HepG2 (cell line): ENCODE results near the gene RERE. TPM values are rescaled to one million over a fixed set of nuclear protein-coding genes. Genes with fewer than 3 reads are reported as not detected.

Experiments used
- DNMT1 ChIP-seq: sonication (generic); formaldehyde crosslinking; IDR thresholded peaks from 2 replicates; pipeline ENCODE4 v1.5.1; 2020; ENCODE audit warnings: mild to moderate bottlenecking, missing genetic modification reagents
- KAT2B ChIP-seq: fragments of 150-350 bp; IDR thresholded peaks from 2 replicates; pipeline ENCODE4 v1.6.1; 2014; ENCODE audit warnings: low read depth, low read length, borderline replicate concordance
- KLF6 ChIP-seq: IDR thresholded peaks from 2 replicates; pipeline ENCODE4 v1.8.0; 2016; ENCODE audit warnings: missing biosample characterization, missing genetic modification reagents
- NFIB ChIP-seq: sonication (generic); formaldehyde crosslinking; IDR thresholded peaks from 2 replicates; pipeline ENCODE4 v1.9.0; 2021; ENCODE audit warnings: missing genetic modification reagents, mild to moderate bottlenecking, borderline replicate concordance
- NR2F2 ChIP-seq: IDR thresholded peaks from 2 replicates; pipeline ENCODE4 v1.6.1; 2012; ENCODE audit warnings: low read depth, inconsistent platforms, borderline replicate concordance
- POLR2G ChIP-seq: fragments of 200-400 bp; formaldehyde crosslinking; IDR thresholded peaks from 2 replicates; pipeline ENCODE4 v1.6.1; 2018; ENCODE audit warnings: mild to moderate bottlenecking, low read depth, low read length, moderate library complexity
- RARA ChIP-seq: IDR thresholded peaks from 2 replicates; pipeline ENCODE4 v1.6.1; 2016; ENCODE audit warnings: missing genetic modification reagents, missing compliant biosample characterization
- REPIN1 ChIP-seq: sonication (generic); formaldehyde crosslinking; IDR thresholded peaks from 2 replicates; pipeline ENCODE4 v1.8.0; 2022; ENCODE audit warnings: missing genetic modification reagents, low read depth, mild to moderate bottlenecking, borderline replicate concordance
- RFX3 ChIP-seq: IDR thresholded peaks from 2 replicates; pipeline ENCODE4 v1.6.1; 2016; ENCODE audit warnings: missing biosample characterization, missing genetic modification reagents
- RXRA ChIP-seq: sonication (generic); formaldehyde crosslinking; IDR thresholded peaks from 2 replicates; pipeline ENCODE4 v1.5.1; 2020; ENCODE audit warnings: missing genetic modification reagents
- TAF15 ChIP-seq: fragments of 200-400 bp; formaldehyde crosslinking; IDR thresholded peaks from one replicate; pipeline ENCODE4 v1.6.1; 2018; ENCODE audit warnings: mild to moderate bottlenecking, low read depth, low read length; ENCODE audit not compliant: poor library complexity, severe bottlenecking
- TEAD3 ChIP-seq: optimal IDR thresholded peaks from 2 replicates; pipeline ENCODE3; 2016; ENCODE audit warnings: borderline replicate concordance
- ZC3H4 ChIP-seq: sonication (generic); formaldehyde crosslinking; IDR thresholded peaks from 2 replicates; pipeline ENCODE4 v1.4.0; 2020; ENCODE audit warnings: missing genetic modification reagents, borderline replicate concordance
- ZFX ChIP-seq: sonication (generic); formaldehyde crosslinking; IDR thresholded peaks from 2 replicates; pipeline ENCODE4 v1.4.0; 2020; ENCODE audit warnings: mild to moderate bottlenecking, low read depth, missing genetic modification reagents, moderate library complexity
- ZNF605 ChIP-seq: sonication (generic); formaldehyde crosslinking; IDR thresholded peaks from 2 replicates; pipeline ENCODE4 v1.8.0; 2022; ENCODE audit warnings: mild to moderate bottlenecking, missing genetic modification reagents
- ZNF761 ChIP-seq: sonication (generic); formaldehyde crosslinking; conservative IDR thresholded peaks from 2 replicates; pipeline ENCODE4 v1.4.0; 2020; ENCODE audit warnings: mild to moderate bottlenecking, missing genetic modification reagents
- ZSCAN12 ChIP-seq: sonication (generic); formaldehyde crosslinking; IDR thresholded peaks from 2 replicates; pipeline ENCODE4 v1.9.0; 2021; ENCODE audit warnings: mild to moderate bottlenecking, missing genetic modification reagents
- polyA plus RNA-seq, 8 experiments: library from polyadenylated mRNA; depleted of rRNA in 3 of 8; stranded (reverse) in 7 of 8; unstranded in 1 of 8; fragments of >200 nt; fragmentation: Illumina TruSeq in 4 of 8; extraction: Trizol in 4 of 8; gene quantifications; 2 replicates each; pipeline versions ENCODE4 v1.2.1 to v1.2.3, GENCODE V29; 2011 to 2016; ENCODE audit warnings: low read depth in 4 of 8, missing spikeins in 1 of 8, mixed read lengths in 1 of 8; ENCODE audit not compliant: insufficient read depth in 1 of 8
- total RNA-seq, 5 experiments: library from RNA; depleted of rRNA; stranded (reverse); fragments of >200 nt; fragmentation: Illumina TruSeq; extraction: Trizol; gene quantifications; 2 replicates each; pipeline ENCODE4 v1.2.3, GENCODE V29; 2016; ENCODE audit warnings: low read depth in 1 of 5
- TF ChIP-seq, protein P1 (sequence below): sonication (generic); formaldehyde crosslinking; IDR thresholded peaks from 2 replicates; pipeline ENCODE4 v1.5.1; 2020; ENCODE audit warnings: mild to moderate bottlenecking, missing genetic modification reagents, moderate library complexity
- TF ChIP-seq, protein P2 (sequence below), 2 experiments: sonication (generic) in 1 of 2; formaldehyde crosslinking in 1 of 2; IDR thresholded peaks; 2 replicates each; pipeline versions ENCODE4 v1.4.0 to v1.6.1; 2016 to 2020; ENCODE audit warnings: borderline replicate concordance in 1 of 2, low read depth in 1 of 2, mild to moderate bottlenecking in 1 of 2, missing genetic modification reagents in 1 of 2
- TF ChIP-seq, protein P3 (sequence below): sonication (generic); formaldehyde crosslinking; IDR thresholded peaks from 2 replicates; pipeline ENCODE4; 2020; ENCODE audit warnings: missing genetic modification reagents, mild to moderate bottlenecking, borderline replicate concordance

The RERE gene
- total and polyA plus RNA-seq, 2 of the 13 experiments (the other 11 are each of a cell fraction or from before 2014, with no cell fraction given): 18.3 to 21.9 TPM

DNA sequence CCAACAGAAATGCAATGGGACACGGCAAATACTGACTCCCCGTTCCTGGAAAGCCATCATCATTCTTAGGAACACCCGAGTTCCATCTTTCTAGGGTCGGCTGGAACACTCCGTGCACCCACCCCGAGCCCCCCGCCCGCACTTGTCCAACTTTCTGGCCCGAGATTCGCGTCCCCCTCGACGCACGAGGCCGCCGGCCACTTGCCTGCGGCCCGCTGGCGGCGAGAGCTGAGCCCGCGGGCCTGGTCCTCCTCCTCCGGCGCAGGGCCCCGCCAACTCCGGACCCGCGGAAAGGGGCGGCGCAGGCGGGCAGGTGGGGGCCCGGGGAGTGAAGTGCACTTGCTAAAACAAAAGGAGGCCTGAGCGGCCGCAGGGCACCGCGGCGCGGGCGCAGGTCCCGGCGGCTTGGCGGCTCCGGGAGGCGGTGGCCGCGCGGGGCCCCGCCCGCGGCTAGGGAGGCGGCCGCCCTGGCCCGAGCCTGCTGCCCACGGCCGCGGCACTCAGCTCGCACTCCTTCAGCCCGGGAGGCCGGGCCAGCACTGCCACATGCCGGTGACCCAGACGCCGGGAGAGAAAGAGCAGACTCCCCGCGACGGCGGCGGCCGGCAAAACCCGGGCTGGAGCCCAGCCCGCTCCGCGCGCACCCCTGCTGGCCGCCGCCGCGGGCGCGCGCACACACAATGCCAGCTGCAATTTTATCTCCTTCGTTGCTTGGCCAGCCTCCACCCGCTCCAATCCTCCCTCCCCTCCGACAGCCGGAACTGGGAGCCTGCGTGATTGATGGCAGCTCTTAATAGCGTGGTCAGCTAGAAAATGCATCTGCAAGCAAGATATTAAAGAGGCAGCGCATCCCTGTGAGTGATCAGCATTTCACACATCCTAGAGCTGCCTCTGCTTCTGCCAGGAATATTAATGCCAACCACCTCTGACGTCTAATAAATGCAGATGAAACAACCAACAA, 114.3 kb downstream of the RERE start (continued):
- TF ChIP-seq RXRA (CRISPR knock-in tag) (0 out of 2 replicates have a peak, but pooled peaks have one; percentile 31), TEAD3 (CRISPR knock-in tag) (peak; percentile 21), ZNF761 (CRISPR knock-in tag) (0 out of 2 replicates have a peak, but pooled peaks have one; percentile 61), RARA (CRISPR knock-in tag) (peak; percentile 51), KLF6 (CRISPR knock-in tag) (peak; percentile 87), KAT2B (no peak), ZSCAN12 (CRISPR knock-in tag) (peak; percentile 70; the same call in 1 of the 2 replicates), REPIN1 (CRISPR knock-in tag) (peak; percentile 70; the same call in 1 of the 2 replicates), ZC3H4 (peak; percentile 77; the same call in 1 of the 2 replicates), ZNF605 (CRISPR knock-in tag) (no peak), RFX3 (CRISPR knock-in tag) (no peak), NR2F2 (no peak), ZFX (CRISPR knock-in tag) (peak; percentile 80), TAF15 (peak; percentile 58), POLR2G (peak; percentile 82), NFIB (CRISPR knock-in tag) (no peak), DNMT1 (no peak)
- TF ChIP-seq, protein P1, sequence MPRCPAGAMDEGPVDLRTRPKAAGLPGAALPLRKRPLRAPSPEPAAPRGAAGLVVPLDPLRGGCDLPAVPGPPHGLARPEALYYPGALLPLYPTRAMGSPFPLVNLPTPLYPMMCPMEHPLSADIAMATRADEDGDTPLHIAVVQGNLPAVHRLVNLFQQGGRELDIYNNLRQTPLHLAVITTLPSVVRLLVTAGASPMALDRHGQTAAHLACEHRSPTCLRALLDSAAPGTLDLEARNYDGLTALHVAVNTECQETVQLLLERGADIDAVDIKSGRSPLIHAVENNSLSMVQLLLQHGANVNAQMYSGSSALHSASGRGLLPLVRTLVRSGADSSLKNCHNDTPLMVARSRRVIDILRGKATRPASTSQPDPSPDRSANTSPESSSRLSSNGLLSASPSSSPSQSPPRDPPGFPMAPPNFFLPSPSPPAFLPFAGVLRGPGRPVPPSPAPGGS: peak; percentile 45; the same call in 1 of the 2 replicates
- TF ChIP-seq, protein P2, sequence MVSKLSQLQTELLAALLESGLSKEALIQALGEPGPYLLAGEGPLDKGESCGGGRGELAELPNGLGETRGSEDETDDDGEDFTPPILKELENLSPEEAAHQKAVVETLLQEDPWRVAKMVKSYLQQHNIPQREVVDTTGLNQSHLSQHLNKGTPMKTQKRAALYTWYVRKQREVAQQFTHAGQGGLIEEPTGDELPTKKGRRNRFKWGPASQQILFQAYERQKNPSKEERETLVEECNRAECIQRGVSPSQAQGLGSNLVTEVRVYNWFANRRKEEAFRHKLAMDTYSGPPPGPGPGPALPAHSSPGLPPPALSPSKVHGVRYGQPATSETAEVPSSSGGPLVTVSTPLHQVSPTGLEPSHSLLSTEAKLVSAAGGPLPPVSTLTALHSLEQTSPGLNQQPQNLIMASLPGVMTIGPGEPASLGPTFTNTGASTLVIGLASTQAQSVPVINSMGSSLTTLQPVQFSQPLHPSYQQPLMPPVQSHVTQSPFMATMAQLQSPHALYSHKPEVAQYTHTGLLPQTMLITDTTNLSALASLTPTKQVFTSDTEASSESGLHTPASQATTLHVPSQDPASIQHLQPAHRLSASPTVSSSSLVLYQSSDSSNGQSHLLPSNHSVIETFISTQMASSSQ (IDR thresholded peaks at IDR 0.05; ENCODE audit: low read depth): no peak
- TF ChIP-seq, protein P2 (CRISPR knock-in tag; IDR thresholded peaks at IDR 0.05; ENCODE audit: borderline replicate concordance): peak; percentile 32; the same call in 1 of the 2 replicates
- TF ChIP-seq, protein P3, sequence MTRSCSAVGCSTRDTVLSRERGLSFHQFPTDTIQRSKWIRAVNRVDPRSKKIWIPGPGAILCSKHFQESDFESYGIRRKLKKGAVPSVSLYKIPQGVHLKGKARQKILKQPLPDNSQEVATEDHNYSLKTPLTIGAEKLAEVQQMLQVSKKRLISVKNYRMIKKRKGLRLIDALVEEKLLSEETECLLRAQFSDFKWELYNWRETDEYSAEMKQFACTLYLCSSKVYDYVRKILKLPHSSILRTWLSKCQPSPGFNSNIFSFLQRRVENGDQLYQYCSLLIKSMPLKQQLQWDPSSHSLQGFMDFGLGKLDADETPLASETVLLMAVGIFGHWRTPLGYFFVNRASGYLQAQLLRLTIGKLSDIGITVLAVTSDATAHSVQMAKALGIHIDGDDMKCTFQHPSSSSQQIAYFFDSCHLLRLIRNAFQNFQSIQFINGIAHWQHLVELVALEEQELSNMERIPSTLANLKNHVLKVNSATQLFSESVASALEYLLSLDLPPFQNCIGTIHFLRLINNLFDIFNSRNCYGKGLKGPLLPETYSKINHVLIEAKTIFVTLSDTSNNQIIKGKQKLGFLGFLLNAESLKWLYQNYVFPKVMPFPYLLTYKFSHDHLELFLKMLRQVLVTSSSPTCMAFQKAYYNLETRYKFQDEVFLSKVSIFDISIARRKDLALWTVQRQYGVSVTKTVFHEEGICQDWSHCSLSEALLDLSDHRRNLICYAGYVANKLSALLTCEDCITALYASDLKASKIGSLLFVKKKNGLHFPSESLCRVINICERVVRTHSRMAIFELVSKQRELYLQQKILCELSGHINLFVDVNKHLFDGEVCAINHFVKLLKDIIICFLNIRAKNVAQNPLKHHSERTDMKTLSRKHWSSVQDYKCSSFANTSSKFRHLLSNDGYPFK (CRISPR knock-in tag): no peak
